Superior temporal gyrus (tissue), 1 donor: ENCODE results near the gene PEAK1.

ENCODE experiments used
- DNase-seq: peaks from one replicate; pipeline ENCODE4 v3.0.0-alpha.2; 2016; ENCODE audit errors: extremely low spot score

PEAK1 gene

DNA sequence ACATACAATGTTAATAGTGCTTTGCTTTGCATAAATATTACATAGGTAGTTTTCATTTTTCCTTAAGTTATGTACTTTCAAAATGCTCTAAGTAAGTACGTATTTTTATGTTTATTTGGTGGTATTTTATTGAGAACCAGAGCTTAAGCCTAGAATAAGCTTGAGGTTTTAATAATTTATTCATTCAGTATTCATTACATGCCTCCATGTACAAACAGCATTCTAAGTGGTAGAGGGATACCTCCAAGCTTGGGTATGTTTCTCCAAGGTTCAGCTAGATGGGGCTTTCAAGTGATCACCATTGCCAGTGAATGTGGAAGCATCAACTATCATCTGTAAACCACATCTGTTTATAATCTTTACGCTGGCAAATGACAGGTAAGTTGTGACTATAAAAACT lies 52.3 kb downstream of the PEAK1 start:
- no peak for DNase-seq

DNA sequence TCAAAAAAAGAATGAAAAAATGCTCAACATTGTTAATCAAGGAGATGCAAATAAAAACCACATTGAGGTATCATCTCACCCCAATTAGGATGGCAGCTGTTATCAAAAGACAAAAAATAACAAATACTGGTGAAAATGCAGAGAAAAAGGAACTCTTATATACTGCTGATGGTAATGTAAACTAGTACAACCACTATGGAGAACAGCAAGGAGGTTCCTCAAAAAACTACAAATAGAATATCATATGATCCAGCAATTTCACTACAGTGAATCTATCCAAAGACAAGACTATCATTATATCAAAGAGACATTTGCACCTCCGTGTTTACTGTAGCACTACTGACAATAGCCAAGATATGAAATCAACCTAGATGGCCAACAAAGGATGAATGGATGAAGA lies 58.4 kb downstream of the PEAK1 start:
- DNase-seq: no peak

DNA sequence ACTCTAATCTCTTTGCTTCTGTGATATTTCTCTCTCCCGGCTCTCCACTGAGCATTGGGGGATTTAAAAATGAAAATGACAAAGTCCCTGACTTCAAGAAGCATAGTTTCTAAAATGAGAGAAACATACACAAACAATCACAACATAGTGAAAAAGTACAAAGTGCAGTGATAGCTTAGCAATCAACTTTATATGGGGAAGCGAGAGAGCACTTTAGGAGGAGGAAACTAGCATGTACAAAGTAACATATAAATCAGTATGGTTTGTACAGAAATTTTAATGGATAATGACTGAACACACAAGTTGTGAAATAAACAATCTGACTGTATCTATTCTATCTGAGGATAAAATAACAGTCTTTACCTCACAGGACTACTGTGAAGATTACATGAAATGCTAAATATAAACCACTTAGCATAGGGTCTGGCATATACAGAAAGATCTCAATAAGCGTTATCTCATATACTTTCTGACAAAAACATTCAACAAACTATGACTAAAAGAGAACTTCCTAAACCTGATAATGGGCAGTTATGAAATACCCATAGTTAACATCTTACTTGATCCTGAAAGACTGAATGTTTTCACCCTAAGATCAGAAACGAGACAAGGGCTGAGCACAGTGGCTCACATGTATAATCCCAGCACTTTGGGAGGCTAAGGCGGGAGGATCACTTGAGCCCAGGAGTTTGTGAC lies 61.2 kb downstream of the PEAK1 start:
- DNase-seq: no peak

DNA sequence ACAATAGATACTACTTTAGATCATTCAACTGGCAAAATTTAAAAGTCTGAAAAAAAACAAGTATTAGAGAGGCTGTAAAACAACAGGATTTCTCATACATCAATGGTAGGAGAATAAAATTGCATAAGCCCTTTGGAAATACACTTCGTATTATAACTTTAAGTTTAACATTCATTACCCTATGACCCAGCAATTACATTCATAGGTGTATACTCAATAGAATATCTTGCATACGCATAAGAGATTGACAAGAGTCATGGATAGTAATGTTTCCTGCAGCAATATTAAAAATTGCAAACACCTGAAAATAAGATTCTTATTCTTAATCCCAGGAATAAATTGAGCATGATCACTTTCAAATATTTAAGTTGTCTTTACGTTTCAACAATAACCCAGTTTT lies 63.6 kb downstream of the PEAK1 start:
- no peak for DNase-seq

DNA sequence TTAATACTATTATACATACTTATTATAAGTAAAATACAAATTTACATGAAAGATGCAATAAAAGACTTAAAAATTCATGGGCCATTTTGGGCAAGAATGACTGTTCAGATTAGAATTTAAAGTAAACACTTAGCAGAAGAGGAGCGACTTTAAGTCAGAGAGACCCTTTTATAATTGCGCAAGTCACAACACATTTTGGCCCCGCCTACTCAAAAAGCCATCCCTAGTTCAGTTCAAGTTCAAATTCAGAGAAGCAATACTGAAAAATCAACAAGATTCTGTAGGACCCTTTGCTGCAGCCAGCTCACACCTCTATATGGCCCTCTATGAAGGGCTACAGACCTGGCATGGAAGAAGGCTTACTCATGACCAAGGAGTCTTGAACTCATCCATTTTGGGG lies 64.6 kb downstream of the PEAK1 start:
- DNase-seq: no peak

DNA sequence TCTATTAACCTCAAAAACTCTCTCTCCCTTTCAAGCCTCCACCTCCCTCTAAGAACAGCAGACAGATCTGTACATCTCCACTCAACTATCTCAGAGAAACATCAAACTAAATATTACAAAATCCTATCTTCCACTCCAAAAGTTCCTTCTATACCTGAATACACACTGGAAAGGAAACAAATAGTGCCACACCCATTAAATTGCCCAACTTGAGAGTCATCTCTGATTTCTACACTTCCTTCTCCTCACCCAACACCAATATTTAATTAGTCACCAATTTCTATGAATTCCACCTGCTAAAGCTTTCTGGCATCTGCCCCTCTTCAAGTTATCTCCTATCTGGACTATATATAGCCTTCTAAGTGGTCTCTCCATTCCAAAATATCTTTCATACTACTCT lies 65.8 kb downstream of the PEAK1 start:
- no peak for DNase-seq

DNA sequence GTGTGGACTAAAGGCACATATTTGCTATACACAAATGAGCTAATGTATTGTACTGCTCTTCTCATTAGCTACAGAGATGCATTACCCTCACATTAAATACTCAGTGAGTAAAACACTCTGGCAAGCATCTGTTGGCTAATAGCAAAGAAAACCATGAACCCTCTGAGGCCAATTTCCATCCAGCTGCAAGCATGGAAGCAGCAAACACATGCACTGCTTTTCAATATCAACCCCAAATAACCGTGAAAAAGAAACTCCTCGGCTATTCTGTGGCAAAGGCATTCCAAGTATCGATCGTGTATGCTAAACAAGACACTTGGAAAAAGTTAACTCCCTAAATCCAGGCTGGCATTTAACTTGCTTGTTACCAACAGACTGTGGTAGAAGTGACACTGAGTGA lies 67.0 kb downstream of the PEAK1 start:
- no peak for DNase-seq

DNA sequence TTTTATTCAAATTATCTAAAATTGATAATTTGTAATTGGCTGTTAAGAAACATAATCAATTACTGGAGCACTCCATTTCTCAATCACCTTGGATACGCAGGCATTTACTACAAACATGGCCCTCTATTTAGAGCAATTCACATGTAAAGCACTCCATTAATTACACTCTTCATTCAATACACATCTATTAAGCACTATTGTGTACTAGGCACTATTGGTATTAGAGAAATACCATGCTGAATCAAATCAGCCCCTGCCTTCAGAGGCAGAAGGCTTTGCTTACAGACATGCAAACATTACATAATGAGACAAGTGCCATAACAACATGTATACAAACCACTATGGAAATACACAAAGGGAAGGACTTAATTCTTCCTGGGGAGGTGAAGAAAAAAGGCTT lies 69.1 kb downstream of the PEAK1 start:
- no peak for DNase-seq

DNA sequence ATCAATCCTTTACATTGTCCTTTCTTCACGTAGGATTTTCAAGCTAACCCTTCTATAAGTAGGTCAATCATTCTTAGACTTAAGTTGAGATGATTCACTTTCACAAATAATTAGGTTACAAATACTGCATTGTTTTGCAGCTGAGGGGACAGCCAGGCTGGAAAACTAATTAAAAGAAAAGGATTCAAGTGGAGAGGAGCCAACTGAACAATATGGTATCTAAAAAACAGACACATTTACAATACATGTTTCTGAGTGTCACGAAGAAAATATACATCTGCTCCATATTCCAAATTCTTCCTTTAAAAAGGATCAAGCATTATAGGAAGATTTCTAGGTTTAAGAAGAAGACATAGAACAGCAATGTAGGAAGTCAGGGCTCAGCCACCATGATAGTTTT lies 70.2 kb downstream of the PEAK1 start:
- no peak for DNase-seq

DNA sequence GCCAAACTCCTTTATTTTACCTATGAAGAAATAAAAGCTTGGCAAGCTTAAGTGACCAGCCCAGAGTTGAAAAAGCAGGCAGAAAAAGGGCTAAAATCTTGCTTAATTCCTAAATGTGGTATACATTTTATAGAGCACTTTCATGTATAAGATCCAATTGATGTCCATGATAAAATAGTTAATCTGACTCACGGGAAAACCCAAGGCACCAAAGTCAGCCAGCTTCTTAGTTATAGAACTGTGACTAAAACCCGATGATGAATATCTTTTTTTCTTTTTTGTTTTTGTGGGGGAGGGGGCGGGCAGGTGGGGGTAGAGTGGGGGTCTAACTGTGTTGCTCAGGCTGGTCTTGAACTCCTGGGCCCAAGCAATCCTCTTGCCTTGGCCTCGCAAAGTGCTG lies 71.4 kb downstream of the PEAK1 start:
- DNase-seq: no peak

DNA sequence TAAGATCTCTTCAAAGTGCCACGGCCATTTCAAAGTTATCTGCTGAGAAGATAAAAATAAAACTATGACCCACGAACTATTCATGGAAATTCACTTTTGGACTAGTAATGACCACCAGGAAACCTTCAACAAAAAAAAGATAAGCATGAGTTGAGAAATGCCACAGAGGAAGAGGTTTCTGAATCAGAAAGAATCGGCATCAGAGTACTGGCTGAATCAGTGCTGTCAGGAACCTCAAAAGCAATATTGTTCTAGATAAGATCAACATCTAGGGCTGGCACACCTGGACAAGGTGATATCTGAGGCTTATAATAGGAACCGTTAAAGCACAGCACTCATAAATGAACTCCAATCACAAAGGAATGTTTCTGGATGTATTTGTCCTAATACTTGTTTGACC lies 72.7 kb downstream of the PEAK1 start:
- DNase-seq: no peak

DNA sequence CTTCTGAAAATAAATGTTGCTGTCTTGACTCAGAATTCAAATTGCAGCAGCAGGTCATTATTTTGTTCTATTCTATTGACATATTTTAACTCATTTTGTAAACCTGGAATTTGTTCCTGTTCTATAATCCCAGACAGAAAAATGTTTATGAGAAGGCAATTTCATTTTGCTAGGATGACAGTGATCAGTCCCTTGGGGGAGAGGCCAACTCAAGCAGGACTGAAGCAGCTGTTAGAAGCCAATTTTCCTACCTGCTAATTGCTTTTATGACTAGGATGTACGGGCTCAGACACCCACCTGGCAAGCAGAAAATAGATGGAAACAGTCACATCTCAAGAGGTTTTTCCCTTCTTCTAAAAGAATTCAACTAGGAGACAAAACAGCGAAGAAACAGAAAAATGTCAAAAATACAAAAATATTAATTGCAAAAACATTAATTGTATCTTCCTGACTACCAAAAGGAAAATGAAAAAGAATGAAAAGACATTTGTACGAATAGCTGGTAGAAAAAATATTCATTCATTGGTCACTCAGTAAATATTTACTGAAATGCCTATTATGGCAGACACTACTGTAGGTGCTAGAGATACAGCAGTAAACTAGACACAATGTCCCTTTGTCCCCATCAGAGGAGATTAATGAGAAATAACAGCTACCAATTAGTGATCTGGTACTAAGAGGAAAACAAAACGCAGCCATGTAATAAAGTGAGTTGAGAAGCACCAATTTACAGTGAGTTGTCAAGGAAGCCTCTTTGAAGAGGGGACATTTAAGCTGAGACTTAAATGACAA lies 73.5 kb downstream of the PEAK1 start:
- peak; percentile 47 for DNase-seq

DNA sequence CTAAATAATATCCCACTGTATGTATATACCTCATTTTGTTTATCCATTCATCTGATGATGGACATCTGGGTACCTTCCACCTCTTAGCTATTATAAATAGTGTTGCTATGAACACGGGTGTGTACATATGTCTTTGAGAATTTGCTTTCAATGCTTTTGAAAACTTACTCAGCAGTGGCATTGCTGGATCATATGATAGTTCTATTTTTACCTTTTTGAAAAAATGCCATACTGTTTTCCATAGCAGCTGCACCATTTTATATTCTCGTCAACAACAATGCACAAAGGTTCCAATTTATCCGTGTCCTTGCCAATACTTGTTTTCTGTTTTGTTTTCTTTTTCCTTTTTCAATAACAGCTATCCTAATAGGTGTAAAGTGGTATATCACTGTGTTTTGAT lies 77.1 kb downstream of the PEAK1 start:
- peak; percentile 52 for DNase-seq

DNA sequence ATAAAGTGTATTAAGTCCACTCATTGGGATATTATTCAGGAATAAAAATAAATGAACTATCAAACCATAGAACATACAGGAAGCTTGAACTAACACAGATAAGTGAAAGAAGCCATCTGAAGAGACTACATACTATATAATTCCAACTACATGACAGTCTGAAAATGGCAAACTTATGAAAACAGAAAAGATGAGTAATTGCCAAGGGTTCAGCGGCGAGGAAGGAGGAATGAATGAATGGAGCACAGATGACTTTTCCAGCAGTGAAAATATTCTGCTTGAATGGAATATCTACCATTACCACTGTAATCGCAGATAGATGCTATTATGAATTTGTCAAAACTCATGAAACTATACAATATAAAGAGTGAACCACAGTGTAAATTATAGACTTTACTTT lies 79.7 kb downstream of the PEAK1 start:
- no peak for DNase-seq

DNA sequence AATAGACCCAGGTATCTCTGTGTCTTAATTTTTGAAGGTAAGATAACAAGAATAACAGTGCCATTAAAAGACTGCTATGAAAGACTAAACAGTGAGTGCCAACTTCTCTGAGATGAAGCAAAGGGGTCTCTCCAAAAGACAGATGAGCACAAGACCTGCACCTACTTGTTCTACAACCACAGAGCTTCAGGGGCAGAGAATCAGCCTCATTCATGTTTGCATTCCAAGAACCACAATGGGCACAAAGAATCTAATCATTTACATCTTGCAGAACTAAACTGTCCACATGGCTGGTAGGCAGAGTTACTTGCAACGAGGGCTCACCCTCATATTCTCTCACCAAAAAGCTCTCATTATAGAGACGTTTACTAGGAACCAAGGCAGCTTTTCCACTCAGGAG lies 83.9 kb downstream of the PEAK1 start:
- no peak for DNase-seq

DNA sequence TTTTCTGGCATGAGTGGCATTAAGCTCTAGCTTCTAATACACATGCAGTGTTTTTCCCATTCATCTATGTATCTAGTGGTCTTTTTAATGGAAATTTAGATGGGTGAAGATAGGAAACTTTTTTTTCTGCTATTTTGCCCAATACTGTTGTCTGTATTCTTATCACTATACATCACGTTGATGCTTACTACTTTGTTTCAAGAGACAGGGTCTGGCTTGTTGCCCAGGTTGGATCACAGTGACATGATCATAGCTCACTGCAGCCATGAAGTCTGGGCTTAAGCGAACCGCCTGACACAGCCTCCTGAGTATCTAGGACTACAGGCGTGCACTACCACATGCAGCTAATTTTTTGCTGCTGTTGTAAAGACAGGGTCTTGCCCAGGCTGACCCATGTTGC lies 84.6 kb downstream of the PEAK1 start:
- no peak for DNase-seq

DNA sequence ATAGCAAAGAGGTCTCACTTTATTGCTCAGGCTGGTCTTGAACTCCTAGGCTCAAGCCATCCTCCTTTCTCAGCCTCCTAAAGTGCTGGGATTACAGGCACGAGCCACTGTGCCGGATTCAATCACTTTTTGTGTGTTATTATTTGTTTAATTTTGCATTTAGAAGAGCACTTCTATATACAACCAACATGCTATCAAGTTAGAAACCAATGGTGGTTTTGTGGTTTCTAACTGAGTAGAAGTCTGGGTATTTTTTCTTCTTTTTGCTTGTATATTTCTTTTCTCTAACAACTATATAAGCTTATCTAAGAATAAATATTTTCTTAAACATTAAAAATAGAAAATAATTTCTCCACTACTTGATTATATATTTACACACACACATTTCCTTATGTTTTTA lies 86.7 kb downstream of the PEAK1 start:
- no peak for DNase-seq

DNA sequence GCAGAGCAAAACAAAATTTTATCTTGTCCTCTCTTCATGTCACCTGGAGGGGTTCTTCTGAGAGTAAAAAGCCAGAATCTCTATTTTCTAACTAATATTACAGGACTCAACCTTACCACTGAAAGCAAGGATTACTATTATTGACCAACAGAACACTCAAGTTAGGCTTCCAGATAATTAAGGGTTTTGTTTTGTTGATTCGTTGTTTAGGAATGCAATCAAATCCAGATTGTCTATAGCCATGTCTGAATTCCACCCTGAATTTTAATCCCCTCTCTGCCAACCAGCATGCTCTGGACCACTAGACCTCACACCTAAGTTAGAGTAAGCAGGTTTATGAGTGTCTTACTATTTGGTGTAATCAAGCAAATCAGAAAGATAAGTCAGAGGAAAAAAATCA lies 90.7 kb downstream of the PEAK1 start:
- no peak for DNase-seq

DNA sequence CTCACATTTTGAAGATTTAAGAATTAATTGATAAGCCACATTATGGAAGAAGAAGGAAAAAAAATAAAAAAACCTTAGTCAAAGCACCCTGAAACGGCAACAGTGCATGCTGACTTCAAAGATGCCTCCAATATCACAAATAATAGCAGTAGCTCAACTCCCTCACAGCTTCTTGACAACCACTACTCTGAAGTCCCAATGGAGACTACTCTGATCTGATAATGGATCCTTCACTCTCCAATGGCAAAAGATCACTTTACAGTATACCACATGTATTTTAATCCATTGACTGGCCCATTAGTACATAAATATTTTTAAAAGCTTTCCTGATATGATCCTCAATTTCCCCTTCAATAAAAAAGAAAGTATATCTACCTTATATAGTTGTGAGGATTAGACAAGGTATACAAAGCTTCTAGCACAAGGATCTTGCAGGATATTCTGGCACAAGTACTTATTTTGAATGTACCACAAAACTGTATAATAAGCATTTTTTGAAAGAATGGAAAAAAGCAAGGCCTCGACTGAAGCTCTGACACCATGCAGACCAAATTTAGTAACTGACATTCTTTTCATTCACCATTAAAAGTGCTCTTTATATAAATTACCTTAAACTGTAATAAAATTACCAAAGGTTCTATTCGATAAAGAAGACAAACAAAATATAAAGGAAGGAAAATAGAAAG lies 91.9 kb downstream of the PEAK1 start:
- DNase-seq: no peak

DNA sequence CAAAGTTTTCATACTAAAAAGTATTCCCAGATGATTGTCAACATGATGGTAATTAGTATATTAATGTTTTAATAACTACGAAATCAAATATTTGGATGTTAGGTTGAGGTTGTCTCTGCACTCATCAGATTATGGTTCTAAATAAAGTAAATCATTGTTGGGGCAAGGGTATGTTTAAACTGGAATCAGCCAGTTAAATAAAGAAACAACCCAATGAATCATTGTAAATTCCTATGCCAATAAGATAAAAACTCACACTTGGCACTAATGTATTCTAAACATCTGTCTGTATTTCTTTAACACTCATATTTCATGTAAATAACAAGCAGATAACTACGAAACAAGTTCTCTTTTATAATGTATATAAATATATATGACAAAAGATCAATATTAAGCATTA lies 92.7 kb downstream of the PEAK1 start:
- DNase-seq: no peak

DNA sequence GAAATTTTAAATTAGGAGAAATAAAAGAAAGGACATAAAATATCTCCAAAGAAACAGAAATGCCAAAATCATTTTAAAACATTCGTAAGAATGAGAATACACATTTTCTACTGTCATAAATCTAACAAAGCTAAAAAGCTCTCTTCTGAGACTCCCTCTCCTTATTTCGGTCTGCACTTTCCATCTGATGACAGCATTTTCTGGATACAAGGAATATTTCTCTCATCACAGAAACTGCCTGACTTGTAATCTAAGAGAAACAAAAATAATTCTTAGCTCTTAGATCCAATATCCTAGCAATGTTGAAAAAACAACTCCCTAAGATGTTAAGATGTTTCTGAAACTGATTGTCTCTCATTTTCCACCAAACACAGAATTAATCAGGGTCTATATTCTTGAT lies 93.5 kb downstream of the PEAK1 start:
- no peak for DNase-seq

DNA sequence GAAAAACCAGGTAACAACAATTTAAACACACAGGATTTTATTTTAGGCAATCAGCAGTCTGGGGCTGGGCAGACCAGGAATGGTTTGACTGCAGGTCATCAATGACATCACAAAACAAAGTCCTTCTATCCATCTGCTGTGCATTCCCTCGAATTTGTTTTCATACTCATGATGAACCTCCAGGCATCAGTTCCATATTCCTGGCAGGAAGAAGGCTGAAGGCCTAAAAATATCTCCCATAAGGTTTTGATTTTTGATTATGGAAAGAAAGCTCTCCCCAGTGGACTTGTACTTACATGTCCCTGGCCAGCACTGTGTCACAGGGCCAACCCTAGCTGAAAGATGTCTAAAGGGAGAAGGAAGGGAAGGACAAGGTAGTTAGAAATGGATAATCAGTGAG lies 107.4 kb downstream of the PEAK1 start:
- DNase-seq: no peak
